Upper lobe of left lung (tissue), 6 donors: ENCODE measurements around the gene AGAP1. TPM values are rescaled to one million over a fixed set of nuclear protein-coding genes. Genes with fewer than 3 reads are reported as not detected.

Experiments used
- ATAC-seq, 2 donors: fragments of 200-7000 bp; cut with Tn5 transposase; one replicate each; pipeline ENCODE4 v1.9.1; 2022; ENCODE audit warnings: mild to moderate bottlenecking in 2 of 2, moderate library complexity in 2 of 2; ENCODE audit not compliant: low FRiP score in 2 of 2
- DNase-seq, 2 donors: peaks; one replicate each; pipeline ENCODE4 v3.0.0-alpha.2; 2019 to 2020
- H3K27ac ChIP-seq, 4 donors: fragments of 200-600 bp; sonication (generic); one replicate each; pipeline ENCODE4 v1.5.1; 2016 to 2019
- H3K27me3 ChIP-seq, 4 donors: fragments of 200-600 bp; sonication (generic); one replicate each; pipeline ENCODE4 v1.5.1; 2017 to 2019
- H3K36me3 ChIP-seq, 4 donors: fragments of 200-600 bp; sonication (generic); one replicate each; pipeline ENCODE4 v1.5.1; 2016 to 2019
- H3K4me1 ChIP-seq, 4 donors: fragments of 200-600 bp; sonication (generic); one replicate each; pipeline ENCODE4 v1.5.1; 2018 to 2019
- H3K4me3 ChIP-seq, 4 donors: fragments of 200-600 bp; sonication (generic); one replicate each; pipeline ENCODE4 v1.5.1; 2017 to 2019; ENCODE audit warnings: mild to moderate bottlenecking in 2 of 4, moderate library complexity in 1 of 4
- H3K9me3 ChIP-seq, 4 donors: fragments of 200-600 bp; sonication (generic); one replicate each; pipeline ENCODE4 v1.5.1; 2018 to 2019
- EP300 ChIP-seq, 4 donors: sonication (generic); formaldehyde crosslinking; IDR thresholded peaks; one replicate each; pipeline ENCODE4 v1.5.1; 2017; ENCODE audit warnings: antibody characterized with exemption in 4 of 4, control low read depth in 2 of 4
- POLR2A ChIP-seq, 4 donors: fragments of 450-650 bp; IDR thresholded peaks; one replicate each; pipeline ENCODE4 v1.5.1; 2016 to 2017; ENCODE audit warnings: antibody characterized with exemption in 4 of 4, mild to moderate bottlenecking in 2 of 4
- POLR2AphosphoS5 ChIP-seq, 2 donors: sonication (generic); formaldehyde crosslinking; IDR thresholded peaks; one replicate each; pipeline ENCODE4 v1.5.1; 2017; ENCODE audit warnings: antibody characterized with exemption in 2 of 2
- WGBS, 2 donors: methylation state at CpG; one replicate each; pipeline ENCODE4 v1.1.5; 2017 to 2018; 5-methylcytosine and 5-hydroxymethylcytosine counted together
- total RNA-seq, 6 donors: library from RNA; depleted of rRNA in 4 of 6; stranded (reverse); fragments of >200 nt in 4 of 6; gene quantifications; one replicate each; pipeline versions ENCODE4 v1.1.0 to v1.2.1, GENCODE V29; 2016 to 2021
- TF ChIP-seq, protein P1 (sequence below), 6 experiments: fragments of 450-650 bp in 4 of 6; fragments of 200-600 bp in 2 of 6; sonication (generic) in 2 of 6; IDR thresholded peaks; one replicate each; pipeline ENCODE4 v1.5.1; 2016 to 2019; ENCODE audit warnings: antibody characterized with exemption in 6 of 6
- donor health status: DM: no; HTN: no; CAD: no; lungs with moderate emphysema.
- donor health status: DM: no; HTN: yes; CAD: no; lungs with severe emphysema.

AGAP1 gene
- total RNA-seq, 6 donors from 2014 or later, result 25.5 to 45.1 (median 30.7) TPM

GRCh38 chr2:235570966-235571692 lies 77.3 kb downstream of the AGAP1 start:
- TF ChIP-seq, protein P1, sequence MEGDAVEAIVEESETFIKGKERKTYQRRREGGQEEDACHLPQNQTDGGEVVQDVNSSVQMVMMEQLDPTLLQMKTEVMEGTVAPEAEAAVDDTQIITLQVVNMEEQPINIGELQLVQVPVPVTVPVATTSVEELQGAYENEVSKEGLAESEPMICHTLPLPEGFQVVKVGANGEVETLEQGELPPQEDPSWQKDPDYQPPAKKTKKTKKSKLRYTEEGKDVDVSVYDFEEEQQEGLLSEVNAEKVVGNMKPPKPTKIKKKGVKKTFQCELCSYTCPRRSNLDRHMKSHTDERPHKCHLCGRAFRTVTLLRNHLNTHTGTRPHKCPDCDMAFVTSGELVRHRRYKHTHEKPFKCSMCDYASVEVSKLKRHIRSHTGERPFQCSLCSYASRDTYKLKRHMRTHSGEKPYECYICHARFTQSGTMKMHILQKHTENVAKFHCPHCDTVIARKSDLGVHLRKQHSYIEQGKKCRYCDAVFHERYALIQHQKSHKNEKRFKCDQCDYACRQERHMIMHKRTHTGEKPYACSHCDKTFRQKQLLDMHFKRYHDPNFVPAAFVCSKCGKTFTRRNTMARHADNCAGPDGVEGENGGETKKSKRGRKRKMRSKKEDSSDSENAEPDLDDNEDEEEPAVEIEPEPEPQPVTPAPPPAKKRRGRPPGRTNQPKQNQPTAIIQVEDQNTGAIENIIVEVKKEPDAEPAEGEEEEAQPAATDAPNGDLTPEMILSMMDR (IDR thresholded peaks at IDR 0.05), result no peak
- TF ChIP-seq POLR2A (IDR thresholded peaks at IDR 0.05), result no peak
- no peak for TF ChIP-seq POLR2AphosphoS5 (IDR thresholded peaks at IDR 0.05)
- no peak for TF ChIP-seq EP300 (IDR thresholded peaks at IDR 0.05)

DNA sequence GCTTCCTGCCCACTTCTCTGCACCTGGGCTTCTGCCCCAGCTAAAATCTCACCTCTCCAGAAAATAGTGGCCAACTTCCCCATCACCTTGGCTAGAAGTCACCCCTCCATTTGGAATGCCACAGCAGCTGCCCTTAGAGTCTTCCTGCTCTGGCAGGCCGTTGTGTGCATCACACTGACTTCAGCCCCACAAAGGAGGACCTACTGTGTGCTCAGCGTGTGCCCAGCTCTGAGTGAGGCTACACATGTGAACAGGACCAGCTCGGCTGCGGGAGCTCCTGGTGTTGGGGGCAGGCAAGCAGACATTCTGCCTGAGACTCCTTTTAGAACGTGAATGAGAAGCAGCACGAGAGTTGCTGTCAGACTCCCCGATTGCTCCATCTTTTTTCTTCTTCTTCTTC lies 78.7 kb downstream of the AGAP1 start:
- Histone ChIP-seq H3K4me3 (no peak overlapping the region), H3K36me3 (no peaks in the 10 kb centered on the region), H3K9me3 (peaks cover 0 to 8% (median 2%) of the 10 kb centered on the region in 4 donors), H3K27ac (no peak overlapping the region), H3K4me1 (peaks cover 7 to 28% (median 16%) of the 10 kb centered on the region in 4 donors), H3K27me3 (no peaks in the 10 kb centered on the region)
- no peak for DNase-seq
- no peak for ATAC-seq
- TF ChIP-seq EP300 (IDR thresholded peaks at IDR 0.05), result no peak
- TF ChIP-seq, protein P1 (IDR thresholded peaks at IDR 0.05), result no peak
- no peak for TF ChIP-seq POLR2AphosphoS5 (IDR thresholded peaks at IDR 0.05)
- TF ChIP-seq POLR2A (IDR thresholded peaks at IDR 0.05), result no peak
- 85 to 92% methylated on average over 7 of the region's 7 CpGs for WGBS, 2 donors

More at GRCh38 chr2:235570966-235571692, 77.3 kb downstream of the AGAP1 start:
- Histone ChIP-seq H3K27ac (no peak overlapping the region), H3K4me1 (peaks cover 7 to 39% (median 24%) of the 10 kb centered on the region in 4 donors), H3K36me3 (no peaks in the 10 kb centered on the region), H3K4me3 (no peak overlapping the region), H3K9me3 (peaks cover 0 to 8% (median 2%) of the 10 kb centered on the region in 4 donors), H3K27me3 (no peaks in the 10 kb centered on the region)
- no peak for DNase-seq
- 88% methylated on average over 8 to 9 of the region's 9 CpGs for WGBS, 2 donors
- no peak for ATAC-seq

DNA sequence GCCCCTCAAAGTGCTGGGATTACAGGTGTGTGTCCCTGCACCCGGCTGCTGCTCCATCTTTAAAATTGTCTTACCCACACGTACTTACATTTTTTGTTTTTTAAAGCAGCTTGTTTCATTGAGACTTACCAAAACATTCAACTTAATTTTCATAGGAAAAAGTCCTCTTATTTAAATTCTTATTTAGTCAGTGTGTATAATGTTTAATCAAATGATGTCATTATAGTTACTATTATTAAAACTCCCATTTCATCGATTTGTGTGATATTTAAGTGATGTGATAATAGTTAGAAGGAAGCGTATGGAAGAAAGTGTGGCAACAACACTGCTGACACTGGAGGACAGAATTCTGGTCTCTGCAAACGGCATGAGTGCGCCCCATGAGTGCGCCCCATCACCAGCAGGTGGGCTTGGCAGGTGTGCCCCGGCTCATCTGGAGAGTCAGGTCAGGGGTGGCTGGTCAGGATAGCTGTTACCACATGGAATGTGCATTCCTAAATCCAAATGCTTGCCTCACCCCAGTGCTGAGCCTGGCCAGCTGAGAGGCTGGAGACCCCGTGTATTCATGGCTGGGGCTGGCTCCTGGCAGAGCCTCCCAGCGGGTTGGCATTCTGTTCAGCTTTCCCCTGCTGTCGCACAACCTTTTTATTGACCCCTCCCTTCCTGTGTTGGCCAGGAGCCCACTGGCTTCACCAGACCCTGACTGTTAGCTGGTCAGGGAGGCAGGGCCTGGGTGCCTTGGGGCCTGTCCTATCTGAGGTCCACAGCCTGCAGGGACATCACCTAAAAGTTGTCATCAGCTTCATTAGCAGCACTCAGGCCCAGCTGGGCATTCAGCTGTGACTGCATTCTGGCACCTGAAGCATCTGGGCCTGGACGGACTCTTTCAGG lies 79.7 kb downstream of the AGAP1 start:
- no peak for DNase-seq
- no peak for TF ChIP-seq POLR2A (IDR thresholded peaks at IDR 0.05)
- TF ChIP-seq, protein P1 (IDR thresholded peaks at IDR 0.05), result no peak
- TF ChIP-seq POLR2AphosphoS5 (IDR thresholded peaks at IDR 0.05), result no peak
- no peak for TF ChIP-seq EP300 (IDR thresholded peaks at IDR 0.05)
- Histone ChIP-seq H3K4me3 (no peak overlapping the region), H3K4me1 (peaks cover 7 to 27% (median 13%) of the 10 kb centered on the region in 4 donors), H3K9me3 (peaks cover 0 to 1% (median under 1%) of the 10 kb centered on the region in 4 donors), H3K36me3 (no peaks in the 10 kb centered on the region), H3K27me3 (no peaks in the 10 kb centered on the region), H3K27ac (no peak overlapping the region)
- 81% methylated on average over 11 to 12 of the region's 12 CpGs for WGBS, 2 donors
- no peak for ATAC-seq

- no peak for ATAC-seq
- Histone ChIP-seq H3K27me3 (no peaks in the 10 kb centered on the region), H3K9me3 (no peaks in the 10 kb centered on the region), H3K4me3 (no peak overlapping the region), H3K4me1 (peaks cover 7 to 15% (median 9%) of the 10 kb centered on the region in 4 donors), H3K36me3 (no peaks in the 10 kb centered on the region), H3K27ac (no peak overlapping the region)
- TF ChIP-seq EP300 (IDR thresholded peaks at IDR 0.05) (no peak), POLR2AphosphoS5 (IDR thresholded peaks at IDR 0.05) (no peak), POLR2A (IDR thresholded peaks at IDR 0.05) (no peak)
- TF ChIP-seq, protein P1 (IDR thresholded peaks at IDR 0.05), result no peak
- no peak for DNase-seq
- 77 to 79% methylated on average over 8 of the region's 8 CpGs for WGBS, 2 donors
Measured at GRCh38 chr2:235575431-235575830, 81.6 kb downstream of the AGAP1 start.
